SK-MEL-5 (cell line): ENCODE measurements around the gene RNASE9. TPM values are rescaled to one million over a fixed set of nuclear protein-coding genes. Genes with fewer than 3 reads are reported as not detected.
"Not testable (repeated sequence)": the region's sequence is repeated elsewhere in the genome, so short reads cannot be mapped to it uniquely, and the experiment has no call there.

ENCODE experiments used
- DNase-seq: peaks from one replicate; pipeline ENCODE4 v3.0.0-alpha.2; 2016; ENCODE audit warnings: low read depth, low spot score
- in situ Hi-C: cut with HindIII; loops from 2 replicates; pipeline ENCODE4 v1.10.0; 2016; ENCODE audit warnings: low sequenced_read_pairs, high pct_unique_total_duplicates, low pct_unique_long_range_greater_than_20kb
- total RNA-seq: library from RNA; depleted of rRNA; stranded (reverse); fragments of >200 nt; shearing (Covaris generic); gene quantifications from 2 replicates; pipeline ENCODE4 v1.2.3, GENCODE V29; 2014

Gene RNASE9
- total RNA-seq, 1 experiment from 2014 or later = not detected

GRCh38 chr14:20583142-20583541, 22.3 kb upstream of the RNASE9 start:
- in situ Hi-C loops = no loop called here
- no peak for DNase-seq

- in situ Hi-C loops = no loop called here
- no peak for DNase-seq
These were observed 19.4 kb upstream of the RNASE9 start for GRCh38 chr14:20580242-20580641.

- no peak for DNase-seq
- in situ Hi-C loops = no loop called here
These were observed 18.1 kb upstream of the RNASE9 start for GRCh38 chr14:20578784-20579502.

GRCh38 chr14:20578325-20578724, 17.5 kb upstream of the RNASE9 start:
- in situ Hi-C loops = no loop called here
- no peak for DNase-seq

DNA sequence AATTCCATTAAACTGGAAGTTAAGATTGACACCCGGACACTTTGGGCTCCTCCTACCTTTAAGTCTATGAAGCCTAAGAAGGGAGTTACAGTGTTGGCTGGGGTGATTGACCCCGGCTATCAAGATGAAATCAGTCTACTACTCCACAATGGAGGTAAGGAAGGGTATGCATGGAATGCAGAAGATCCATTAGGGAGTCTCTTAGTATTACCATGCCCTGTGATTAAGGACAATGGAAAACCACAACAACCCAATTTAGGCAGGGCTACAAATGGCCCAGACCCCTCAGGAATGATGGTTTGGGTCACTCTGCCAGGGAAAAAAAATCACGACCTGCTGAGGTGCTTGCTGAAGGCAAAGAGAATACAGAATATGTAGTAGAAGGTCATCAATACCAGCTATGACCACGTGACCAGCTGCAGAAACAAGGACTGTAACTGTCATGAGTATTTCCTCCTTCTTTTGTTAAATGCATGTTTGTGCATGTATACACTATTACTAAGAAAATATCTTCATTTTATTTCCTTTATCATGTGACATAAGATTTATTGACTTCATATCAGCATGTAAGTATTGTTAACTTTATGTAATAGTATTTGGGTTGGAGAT, 11.6 kb upstream of the RNASE9 start:
- in situ Hi-C loops, DNase-seq: not testable (repeated sequence)

- in situ Hi-C loops, DNase-seq: not testable (repeated sequence)
These were observed 9.9 kb upstream of the RNASE9 start for GRCh38 chr14:20570720-20571119.

- DNase-seq, in situ Hi-C loops: not testable (repeated sequence)
These were observed 9.0 kb upstream of the RNASE9 start for GRCh38 chr14:20569865-20570264.

GRCh38 chr14:20569066-20569465, 8.2 kb upstream of the RNASE9 start:
- no peak for DNase-seq
- in situ Hi-C loops = no loop called here

GRCh38 chr14:20568393-20568792, 7.5 kb upstream of the RNASE9 start:
- no peak for DNase-seq
- in situ Hi-C loops = no loop called here

DNA sequence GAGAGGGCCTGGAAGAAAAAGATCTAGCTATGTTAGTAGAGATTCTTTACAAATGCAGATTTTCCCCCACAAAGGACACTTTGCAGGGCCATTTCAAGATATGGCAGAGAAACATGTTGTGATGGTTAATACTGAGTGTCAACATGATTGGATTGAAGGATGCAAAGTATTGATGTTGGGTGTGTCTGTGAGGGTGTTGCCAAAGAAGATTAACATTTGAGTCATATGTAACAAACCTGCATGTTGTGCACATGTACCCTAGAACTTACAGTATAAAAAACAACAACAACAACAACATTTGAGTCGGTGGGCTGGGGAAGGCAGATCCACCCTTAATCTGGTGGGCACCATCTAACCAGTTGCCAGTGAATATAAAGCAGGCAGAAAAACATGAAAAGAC, 6.4 kb upstream of the RNASE9 start:
- DNase-seq, in situ Hi-C loops: not testable (repeated sequence)

- no peak for DNase-seq
- in situ Hi-C loops = no loop called here
These were observed 3.7 kb upstream of the RNASE9 start for GRCh38 chr14:20564501-20564997.

GRCh38 chr14:20563971-20564370, 3.1 kb upstream of the RNASE9 start:
- no peak for DNase-seq
- in situ Hi-C loops = no loop called here

DNA sequence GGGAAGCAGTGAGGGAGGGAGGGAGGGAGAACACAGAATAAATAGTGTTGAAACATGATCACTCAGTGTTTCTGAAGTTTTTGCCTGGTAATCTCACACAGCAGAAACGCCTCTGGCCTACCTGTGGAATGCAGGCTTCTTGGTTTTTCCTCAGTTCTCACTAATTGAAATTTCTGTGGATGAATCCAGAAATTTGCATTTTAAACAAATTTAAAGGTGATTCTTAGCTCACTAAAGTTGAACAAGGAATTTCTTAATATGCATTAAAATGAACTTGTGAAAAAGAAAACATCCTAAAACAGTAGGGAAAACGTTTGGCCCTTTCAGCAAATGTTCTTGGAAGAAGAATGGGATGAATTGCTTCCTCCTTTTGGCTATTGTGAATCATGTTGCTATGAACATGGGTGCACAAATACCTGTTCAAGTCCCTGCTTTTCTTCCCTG, 1.4 kb downstream of the RNASE9 start:
- in situ Hi-C loops = no loop called here

GRCh38 chr14:20557212-20557542, 3.7 kb downstream of the RNASE9 start:
- DNase-seq = no peak
- in situ Hi-C loops = no loop called here

More for the DNA sequence above, 1.4 kb downstream of the RNASE9 start:
- DNase-seq = no peak

DNA sequence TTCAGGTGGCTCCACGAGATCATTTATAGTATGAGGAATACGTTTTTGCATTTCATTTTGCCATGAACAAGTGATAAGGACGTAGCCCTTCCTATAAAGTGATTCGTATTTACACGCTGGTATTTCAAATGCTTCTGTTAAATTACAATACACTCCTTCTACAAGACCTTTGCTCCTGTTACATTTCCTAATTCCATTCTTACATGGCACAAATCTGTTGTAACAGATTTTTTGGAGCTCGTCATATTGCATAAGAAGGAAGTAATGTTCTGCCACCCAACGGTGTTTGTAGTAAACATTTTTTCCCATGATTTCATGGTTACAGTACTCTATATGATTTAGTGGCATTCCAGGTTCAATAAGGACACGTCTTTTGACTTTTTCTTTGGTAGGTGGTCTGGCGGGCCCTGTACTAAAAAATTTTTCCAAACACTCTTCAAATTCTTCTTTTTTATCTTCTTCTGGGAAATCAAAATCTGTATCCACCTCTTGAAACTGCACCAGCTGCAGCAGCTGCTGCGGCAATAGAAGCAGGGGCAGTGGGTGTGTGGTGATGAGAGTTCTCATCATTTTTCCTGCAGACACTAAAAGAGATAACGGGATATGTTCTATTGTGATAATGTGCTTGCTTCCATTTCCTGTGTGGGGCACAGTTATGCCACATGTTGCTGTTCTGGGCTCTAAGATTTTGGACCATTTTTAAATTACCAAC, 4.2 kb downstream of the RNASE9 start:
- in situ Hi-C loops = no loop called here
- no peak for DNase-seq

DNA sequence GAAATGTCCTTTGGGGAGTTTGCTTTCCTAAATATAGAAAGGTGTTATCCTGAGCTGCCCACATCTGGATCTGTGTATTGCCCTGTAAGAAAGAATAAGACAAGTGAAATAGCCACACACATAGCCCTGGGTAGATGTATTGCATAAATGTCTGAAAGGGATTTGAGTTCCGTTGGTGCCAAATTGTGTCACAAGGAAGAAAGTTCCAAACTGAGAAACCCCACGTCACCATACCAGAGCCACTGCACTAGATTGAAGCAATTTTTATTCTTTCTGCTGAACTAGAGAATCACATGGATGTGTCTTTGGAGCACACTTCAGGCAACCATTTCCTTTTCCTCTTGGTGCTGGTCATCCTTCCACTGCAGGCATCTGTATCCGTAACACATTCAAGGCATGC, 5.0 kb downstream of the RNASE9 start:
- DNase-seq = no peak
- in situ Hi-C loops = no loop called here

DNA sequence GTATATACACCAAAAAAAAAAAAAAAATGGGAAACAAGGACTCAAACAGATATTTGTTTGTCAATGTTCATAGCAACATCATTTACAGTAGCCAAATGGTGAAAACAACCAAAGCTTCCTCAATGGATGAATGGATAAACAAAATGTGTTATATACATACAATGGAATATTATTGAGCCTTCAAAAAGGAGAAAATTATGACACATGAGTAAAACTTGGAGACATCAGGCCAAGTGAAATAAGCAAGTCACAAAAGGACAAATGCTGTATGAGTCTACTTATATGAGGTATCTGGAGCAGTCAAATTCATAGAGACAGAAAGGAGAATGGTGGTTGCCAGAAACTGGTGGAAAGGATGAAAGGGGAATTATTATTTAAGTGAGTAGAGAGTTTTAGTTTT, 7.8 kb downstream of the RNASE9 start:
- in situ Hi-C loops = no loop called here
- DNase-seq = no peak

DNA sequence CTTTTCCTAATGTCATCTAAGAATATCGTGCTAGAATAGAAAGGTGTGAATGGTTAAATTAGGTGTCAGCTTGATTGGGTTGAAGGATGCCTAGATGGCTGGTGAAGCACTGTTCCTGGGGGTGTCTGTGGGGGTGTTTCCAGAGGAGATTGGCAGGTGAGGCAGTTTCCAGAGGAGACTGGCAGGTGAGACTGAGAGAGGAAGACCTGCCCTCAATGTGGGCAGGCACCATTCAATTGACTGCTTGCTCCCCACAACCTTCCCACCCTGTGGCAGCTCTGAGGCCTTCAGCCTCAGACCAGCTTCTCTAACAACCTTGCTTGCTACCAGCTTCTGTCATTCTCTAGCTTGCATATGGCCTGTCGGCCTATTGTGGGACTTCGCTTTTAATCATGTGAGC, 9.2 kb downstream of the RNASE9 start:
- DNase-seq = no peak
- in situ Hi-C loops = no loop called here

DNA sequence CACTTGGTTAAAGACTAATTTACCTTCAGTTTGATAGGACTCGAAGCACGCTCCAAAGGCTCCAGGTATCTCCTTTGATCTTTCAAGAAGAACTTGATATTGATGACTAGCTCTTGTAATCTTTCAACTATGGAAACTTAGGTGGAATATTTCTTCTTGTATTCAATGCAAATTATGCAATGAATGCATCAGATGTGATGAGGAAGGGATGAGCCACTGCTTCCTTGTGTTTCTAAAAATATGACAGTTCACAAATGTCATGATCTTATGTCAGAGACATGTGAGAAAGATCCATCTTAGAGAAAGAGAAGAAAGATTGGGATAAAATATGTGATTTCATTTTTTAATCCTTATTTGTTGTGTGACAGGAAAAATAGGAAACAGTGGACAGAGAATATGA, 9.9 kb downstream of the RNASE9 start:
- DNase-seq = no peak
- in situ Hi-C loops = no loop called here
